CD14-positive monocyte (primary cell): Measurements from ENCODE around the gene RBM4B. TPM values are rescaled to one million over a fixed set of nuclear protein-coding genes. Genes with fewer than 3 reads are reported as not detected.

Experiments used
- DNase-seq, 3 donors: peaks; one replicate each; pipeline ENCODE4 v3.0.0-alpha.2; 2011 to 2022
- H2AFZ ChIP-seq: 2 replicates; pipeline ENCODE4 v1.6.0; 2012; ENCODE audit warnings: mild to moderate bottlenecking, low read depth, low read length, inconsistent platforms; ENCODE audit not compliant: insufficient read depth, poor library complexity, severe bottlenecking
- H3K27ac ChIP-seq, 2 donors: 1 replicate in 1 of 2; 2 replicates in 1 of 2; pipeline ENCODE4 v1.5.1; 2012 to 2013; ENCODE audit warnings: low read length in 2 of 2, control low read depth in 1 of 2, inconsistent platforms in 1 of 2, low read depth in 1 of 2, mild to moderate bottlenecking in 1 of 2
- H3K27me3 ChIP-seq, 2 donors: one replicate each; pipeline versions ENCODE4 v1.6.0 to v1.6.1; 2011 to 2013; ENCODE audit warnings: low read length in 2 of 2; ENCODE audit not compliant: control insufficient read depth in 2 of 2, insufficient read depth in 2 of 2
- H3K36me3 ChIP-seq, 2 donors: replicated peaks in 1 of 2; 1 replicate in 1 of 2; 2 replicates in 1 of 2; pipeline versions ENCODE4 v1.5.1 to v1.6.1; 2012 to 2013; ENCODE audit warnings: low read length in 2 of 2, control low read depth in 1 of 2, inconsistent platforms in 1 of 2, mild to moderate bottlenecking in 1 of 2; ENCODE audit not compliant: insufficient read depth in 2 of 2, control insufficient read depth in 1 of 2
- H3K4me1 ChIP-seq, 2 donors: 1 replicate in 1 of 2; 2 replicates in 1 of 2; pipeline versions ENCODE4 v1.5.1 to v1.6.1; 2012 to 2013; ENCODE audit warnings: low read length in 2 of 2, control low read depth in 1 of 2, inconsistent platforms in 1 of 2, mild to moderate bottlenecking in 1 of 2, moderate library complexity in 1 of 2; ENCODE audit not compliant: insufficient read depth in 2 of 2, control insufficient read depth in 1 of 2
- H3K4me2 ChIP-seq: replicated peaks from 2 replicates; pipeline ENCODE3; 2012; ENCODE audit warnings: low read length, moderate library complexity, mild to moderate bottlenecking; ENCODE audit not compliant: poor library complexity, severe bottlenecking; ENCODE audit errors: extremely low read depth
- H3K4me3 ChIP-seq, 3 experiments: fragments of 200-600 bp in 1 of 3; sonication (generic) in 1 of 3; replicated peaks in 1 of 3; 1 replicate in 2 of 3; 2 replicates in 1 of 3; pipeline ENCODE4 v1.5.1; 2011 to 2013; ENCODE audit warnings: low read length in 3 of 3, mild to moderate bottlenecking in 3 of 3, control low read depth in 2 of 3, low read depth in 2 of 3, inconsistent platforms in 1 of 3, moderate library complexity in 1 of 3
- H3K79me2 ChIP-seq: 2 replicates; pipeline ENCODE4 v1.6.0; 2012; ENCODE audit warnings: mild to moderate bottlenecking, control low read depth, inconsistent platforms, low read length, moderate library complexity; ENCODE audit not compliant: insufficient read depth
- H3K9ac ChIP-seq: 2 replicates; pipeline ENCODE4 v1.6.0; 2017; ENCODE audit warnings: low read length, mild to moderate bottlenecking; ENCODE audit not compliant: insufficient read depth, poor library complexity, severe bottlenecking
- H3K9me3 ChIP-seq, 2 donors: replicated peaks in 1 of 2; 1 replicate in 1 of 2; 2 replicates in 1 of 2; pipeline versions ENCODE4 v1.5.1 to v1.6.1; 2012 to 2013; ENCODE audit warnings: low read length in 2 of 2, control low read depth in 1 of 2; ENCODE audit not compliant: control insufficient read depth in 1 of 2, insufficient read depth in 1 of 2
- H4K20me1 ChIP-seq: 2 replicates; pipeline ENCODE4 v1.6.0; 2012; ENCODE audit warnings: mild to moderate bottlenecking, low read length, control low read depth, moderate library complexity; ENCODE audit not compliant: insufficient read depth
- H3K27ac Mint-ChIP-seq, 7 donors: one replicate each; pipeline ENCODE4 v1.8.0; 2020; ENCODE audit warnings: mild to moderate bottlenecking in 7 of 7, mixed read lengths in 7 of 7, moderate library complexity in 6 of 7, inconsistent platforms in 2 of 7
- H3K27me3 Mint-ChIP-seq, 3 donors: one replicate each; pipeline ENCODE4 v1.8.0; 2021 to 2022; ENCODE audit warnings: low read depth in 3 of 3, mild to moderate bottlenecking in 3 of 3, mixed read lengths in 3 of 3, moderate library complexity in 3 of 3, inconsistent platforms in 1 of 3
- H3K36me3 Mint-ChIP-seq, 2 donors: one replicate each; pipeline ENCODE4 v1.8.0; 2020; ENCODE audit warnings: mixed read lengths in 2 of 2, inconsistent platforms in 1 of 2, mild to moderate bottlenecking in 1 of 2
- H3K4me1 Mint-ChIP-seq: one replicate; pipeline ENCODE4 v1.8.0; 2020; ENCODE audit warnings: mild to moderate bottlenecking, mixed read lengths
- H3K4me3 Mint-ChIP-seq, 2 donors: one replicate each; pipeline ENCODE4 v1.8.0; 2020; ENCODE audit warnings: mild to moderate bottlenecking in 2 of 2, mixed read lengths in 2 of 2, moderate library complexity in 1 of 2
- H3K9me3 Mint-ChIP-seq, 7 donors: one replicate each; pipeline ENCODE4 v1.8.0; 2020 to 2022; ENCODE audit warnings: mixed read lengths in 7 of 7, mild to moderate bottlenecking in 6 of 7, moderate library complexity in 6 of 7, inconsistent platforms in 2 of 7
- CTCF ChIP-seq: fragments of 200-600 bp; IDR thresholded peaks from one replicate; pipeline ENCODE4 v1.8.0; 2022; ENCODE audit warnings: antibody characterized with exemption, mild to moderate bottlenecking
- WGBS: methylation state at CpG from one replicate; pipeline ENCODE4 v1.1.5; 2013; ENCODE audit warnings: missing lambda C conversion rate; ENCODE audit not compliant: insufficient coverage; 5-methylcytosine and 5-hydroxymethylcytosine counted together
- intact Hi-C, 2 donors: fragments of 100-400 bp; cut with micrococcal nuclease; formaldehyde crosslinking; loops; one replicate each; pipeline versions ENCODE4 v1.15.0 to v1.15.1; 2023
- polyA plus RNA-seq, 3 donors: library from polyadenylated mRNA; depleted of rRNA in 1 of 3; unstranded in 2 of 3; stranded (reverse) in 1 of 3; fragments of 300-500 nt in 2 of 3; fragments of >200 nt in 1 of 3; fragmentation: Illumina TruSeq in 2 of 3; gene quantifications; 1 replicate in 2 of 3; 2 replicates in 1 of 3; pipeline ENCODE4 v1.2.3, GENCODE V29; 2012 to 2021

Gene RBM4B
- polyA plus RNA-seq, 3 donors = 7.8 to 14.3 (median 11.2) TPM

DNA sequence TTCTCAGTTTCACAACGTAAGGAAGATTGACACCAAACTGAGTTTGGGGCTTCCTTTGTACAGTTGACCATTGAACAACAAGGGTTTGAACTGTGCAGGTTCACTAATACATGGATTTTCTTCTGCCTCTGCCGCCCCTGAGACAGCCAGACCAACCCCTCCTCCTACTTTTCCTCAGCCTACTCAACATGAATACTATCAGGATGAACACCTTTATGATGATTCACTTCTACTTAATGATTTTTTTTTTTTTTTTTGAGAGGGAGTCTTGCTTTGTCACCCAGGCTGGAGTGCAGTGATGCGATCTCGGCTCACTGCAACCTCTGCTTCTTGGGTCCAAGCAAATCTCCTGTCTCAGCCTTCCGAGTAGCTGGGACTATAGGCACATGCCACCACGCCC lies 24.6 kb downstream of the RBM4B start:
- Histone ChIP-seq H3K4me2 (no peak overlapping the region), H3K9me3 (no peaks in the 10 kb centered on the region), H3K27me3 (no peaks in the 10 kb centered on the region), H3K9ac (no peak overlapping the region), H4K20me1 (peaks cover 65% of the 10 kb centered on the region), H3K79me2 (peaks cover 82% of the 10 kb centered on the region), H3K4me1 (no peaks in the 10 kb centered on the region), H3K36me3 (peaks cover 19 to 78% of the 10 kb centered on the region in 2 donors), H2AFZ (no peak overlapping the region), H3K27ac (peak overlapping the region in 1 of 2 donors; percentile 21), H3K4me3 (no peak overlapping the region)
- no peak overlapping the region for H3K4me3 Mint-ChIP-seq
- peaks cover 41 to 92% of the 10 kb centered on the region in 2 donors for H3K36me3 Mint-ChIP-seq
- no CpG with 5 or more reads among the region's 6 CpGs for WGBS
- H3K9me3 Mint-ChIP-seq = no peaks in the 10 kb centered on the region
- no peaks in the 10 kb centered on the region for H3K4me1 Mint-ChIP-seq
- DNase-seq = no peak
- H3K27ac Mint-ChIP-seq = peak overlapping the region in 4 of 7 donors; percentile 10 to 50 (median 24)
- H3K27me3 Mint-ChIP-seq = peaks cover 0 to 2% (median 0%) of the 10 kb centered on the region in 3 donors
- TF ChIP-seq CTCF = no peak
- intact Hi-C loops = no loop called here

DNA sequence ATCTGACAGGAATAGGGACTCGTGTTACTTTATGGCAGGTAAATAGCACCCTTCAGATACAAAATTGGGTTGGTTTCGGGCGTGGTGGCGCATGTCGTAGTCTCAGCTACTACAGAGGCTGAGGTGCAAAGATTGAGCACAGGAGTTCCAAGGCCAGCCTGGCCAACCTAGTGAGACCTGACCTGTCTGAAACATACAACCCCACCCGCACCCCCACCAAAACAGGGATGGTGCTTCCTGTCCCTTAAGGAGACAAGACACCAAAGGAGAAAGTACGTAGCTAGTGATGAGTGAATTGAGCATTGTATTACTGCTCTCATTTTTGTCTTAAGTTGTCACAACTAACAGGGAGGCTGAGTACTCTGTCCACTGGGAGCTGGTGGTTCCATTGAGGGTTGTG lies 25.0 kb downstream of the RBM4B start:
- peaks cover 18 to 77% of the 10 kb centered on the region in 2 donors for H3K36me3 ChIP-seq
- no peaks in the 10 kb centered on the region for H3K4me1 ChIP-seq
- peak overlapping the region in 1 of 2 donors; percentile 21 for H3K27ac ChIP-seq
- intact Hi-C loops = no loop called here
- no peak overlapping the region for H3K4me2 ChIP-seq
- peaks cover 0 to 2% (median 0%) of the 10 kb centered on the region in 3 donors for H3K27me3 Mint-ChIP-seq
- H3K9ac ChIP-seq = no peak overlapping the region
- H3K27me3 ChIP-seq = no peaks in the 10 kb centered on the region
- H4K20me1 ChIP-seq = peaks cover 70% of the 10 kb centered on the region
- peaks cover 42 to 91% of the 10 kb centered on the region in 2 donors for H3K36me3 Mint-ChIP-seq
- H3K27ac Mint-ChIP-seq = peak overlapping the region in 2 of 7 donors; percentile 7 to 10
- H3K4me3 ChIP-seq = no peak overlapping the region
- no peaks in the 10 kb centered on the region for H3K9me3 Mint-ChIP-seq
- no peak for TF ChIP-seq CTCF
- H3K79me2 ChIP-seq = peaks cover 84% of the 10 kb centered on the region
- H3K9me3 ChIP-seq = no peaks in the 10 kb centered on the region
- H3K4me3 Mint-ChIP-seq = no peak overlapping the region
- H3K4me1 Mint-ChIP-seq = no peaks in the 10 kb centered on the region
- DNase-seq = no peak
- WGBS = 100% methylated on average over 5 of the region's 7 CpGs
- H2AFZ ChIP-seq = no peak overlapping the region
